Activated CD4-positive, alpha-beta T cell treated with anti-CD3 and anti-CD28 coated beads, Interleukin-2, amount 50 U/mL, for 16 hours (primary cell): ENCODE data around the gene AAK1.
"Not testable (repeated sequence)": the region's sequence is repeated elsewhere in the genome, so short reads cannot be mapped to it uniquely, and the experiment has no call there.

Experiments
- DNase-seq: peaks from one replicate; pipeline ENCODE4 v3.0.0-alpha.2; 2020

AAK1 gene

DNA sequence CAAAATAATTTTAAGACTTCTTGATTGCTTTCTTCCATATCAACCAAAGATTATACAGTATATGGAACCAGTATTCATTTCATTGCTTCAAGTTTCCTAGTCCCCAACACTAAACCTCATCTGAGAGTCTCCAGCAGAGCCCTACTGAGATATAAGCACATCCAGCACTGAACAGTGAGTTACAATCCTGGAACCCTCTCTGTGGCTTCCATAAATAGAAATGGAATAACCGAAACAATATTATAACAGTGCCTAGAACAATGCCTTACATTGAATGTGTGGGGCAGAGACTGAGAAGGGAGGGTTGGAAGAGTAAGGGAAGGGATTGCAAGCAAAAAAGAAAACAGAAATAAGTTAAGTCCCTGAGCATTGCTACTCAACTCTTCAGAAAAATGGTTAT, 18.9 kb downstream of the AAK1 start:
- no peak for DNase-seq

DNA sequence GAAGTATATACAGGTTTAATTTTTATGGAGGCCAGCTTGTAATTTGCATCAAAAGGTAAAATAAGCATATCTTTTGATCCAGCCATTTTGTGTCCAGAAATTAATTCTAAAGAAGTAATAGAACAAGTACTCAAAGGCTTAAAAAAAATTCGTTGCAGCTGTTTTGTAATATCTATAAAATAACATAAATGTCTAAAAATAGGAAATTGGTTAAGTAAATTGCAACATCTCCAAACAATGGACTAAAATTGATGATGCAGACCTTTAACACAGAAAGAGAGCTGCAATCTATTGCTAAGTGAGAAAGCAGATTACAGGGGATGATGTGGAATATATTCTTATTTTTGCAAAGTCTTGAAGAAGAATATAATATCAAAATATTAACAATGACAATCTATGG, 19.4 kb downstream of the AAK1 start:
- no peak for DNase-seq

DNA sequence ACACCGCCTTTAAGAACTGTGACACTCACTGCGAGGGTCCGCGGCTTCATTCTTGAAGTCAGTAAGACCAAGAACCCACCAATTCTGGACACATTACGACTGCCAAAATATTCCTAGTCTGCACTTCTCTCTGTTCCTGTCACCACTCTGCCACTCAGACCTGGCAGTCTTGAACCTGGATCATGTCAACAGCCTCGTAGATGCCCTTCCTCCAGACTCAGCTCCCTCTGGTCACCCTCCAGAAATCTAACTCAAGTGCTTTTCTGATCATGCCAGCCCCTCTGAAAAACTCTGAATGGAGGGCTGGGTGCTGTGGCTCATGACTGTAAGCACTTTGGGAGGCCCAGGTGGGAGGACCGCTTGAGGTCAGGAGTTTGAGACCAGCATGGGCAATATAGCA, 20.3 kb downstream of the AAK1 start:
- no peak for DNase-seq

DNA sequence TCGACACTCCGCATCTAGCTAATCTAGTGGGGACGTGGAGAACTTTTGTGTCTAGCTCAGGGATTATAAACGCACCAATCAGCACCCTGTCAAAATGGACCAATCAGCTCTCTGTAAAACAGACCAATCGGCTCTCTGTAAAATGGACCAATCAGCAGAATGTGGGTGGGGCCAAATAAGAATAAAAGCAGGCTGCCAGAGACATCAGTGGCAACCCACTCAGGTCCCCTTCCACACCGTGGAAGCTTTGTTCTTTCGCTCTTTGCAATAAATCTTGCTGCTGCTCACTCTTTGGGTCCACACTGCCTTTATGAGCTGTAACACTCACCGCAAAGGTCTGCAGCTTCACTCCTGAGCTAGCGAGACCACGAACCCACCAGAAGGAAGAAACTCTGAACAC, 20.7 kb downstream of the AAK1 start:
- not testable (repeated sequence) for DNase-seq

DNA sequence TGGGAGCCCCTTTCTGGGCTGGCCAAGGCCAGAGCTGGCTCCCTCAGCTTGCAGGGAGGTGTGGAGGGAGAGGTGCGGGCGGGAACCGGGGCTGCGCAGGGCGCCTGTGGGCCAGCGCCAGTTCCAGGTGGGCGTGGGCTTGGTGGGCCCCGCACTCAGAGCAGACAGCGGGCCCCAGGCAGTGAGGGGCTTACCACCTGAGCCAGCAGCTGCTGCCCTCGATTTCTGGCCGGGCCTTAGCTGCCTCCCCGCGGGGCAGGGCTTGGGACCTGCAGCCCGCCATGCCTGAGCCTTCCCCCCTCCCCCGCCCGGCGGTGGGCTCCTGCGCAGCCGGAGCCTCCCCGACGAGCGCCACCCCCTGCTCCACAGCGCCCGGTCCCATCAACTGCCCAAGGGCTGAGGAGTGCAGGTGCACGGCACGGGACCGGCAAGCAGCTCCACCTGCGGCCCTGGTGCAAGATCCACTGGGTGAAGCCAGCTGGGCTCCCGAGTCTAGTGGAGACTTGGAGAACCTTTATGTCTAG, 21.5 kb downstream of the AAK1 start:
- not testable (repeated sequence) for DNase-seq

DNA sequence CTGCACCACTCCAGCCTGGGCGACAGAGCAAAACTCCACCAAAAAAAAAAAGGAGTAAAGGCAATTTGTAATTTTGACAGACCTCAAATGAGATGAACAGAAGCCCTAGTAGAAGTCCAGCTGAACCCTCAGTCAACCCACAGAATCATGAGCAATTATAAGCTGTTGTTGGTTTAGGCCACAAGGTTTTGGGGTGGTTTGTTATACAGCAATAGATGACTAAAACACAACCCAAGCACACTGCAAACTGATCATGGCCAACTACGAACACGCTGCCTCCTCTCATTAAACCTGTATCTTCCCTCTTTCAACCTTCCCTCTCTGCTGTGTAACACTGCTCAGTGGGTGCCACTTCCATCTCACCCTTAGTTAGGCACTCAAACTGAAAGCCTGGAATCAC, 22.1 kb downstream of the AAK1 start:
- no peak for DNase-seq

DNA sequence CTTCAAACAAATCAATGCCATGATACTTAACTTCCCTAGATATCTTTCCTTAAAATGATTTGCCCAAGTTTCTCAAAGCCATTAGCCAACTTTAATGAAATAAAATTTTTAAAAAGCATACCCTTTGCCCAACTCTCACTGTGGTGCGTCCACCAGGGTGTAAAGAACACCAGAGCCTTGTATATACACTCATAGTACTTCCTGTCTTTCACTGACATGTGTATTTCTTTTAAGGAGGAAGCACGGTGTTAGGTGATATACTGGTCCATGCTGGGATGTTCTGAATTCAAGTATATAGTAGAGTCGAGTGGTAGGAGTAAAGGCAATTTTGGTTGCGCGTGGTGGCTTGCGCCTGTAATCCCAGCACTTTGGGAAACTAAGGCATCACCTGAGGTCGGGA, 22.7 kb downstream of the AAK1 start:
- no peak for DNase-seq

DNA sequence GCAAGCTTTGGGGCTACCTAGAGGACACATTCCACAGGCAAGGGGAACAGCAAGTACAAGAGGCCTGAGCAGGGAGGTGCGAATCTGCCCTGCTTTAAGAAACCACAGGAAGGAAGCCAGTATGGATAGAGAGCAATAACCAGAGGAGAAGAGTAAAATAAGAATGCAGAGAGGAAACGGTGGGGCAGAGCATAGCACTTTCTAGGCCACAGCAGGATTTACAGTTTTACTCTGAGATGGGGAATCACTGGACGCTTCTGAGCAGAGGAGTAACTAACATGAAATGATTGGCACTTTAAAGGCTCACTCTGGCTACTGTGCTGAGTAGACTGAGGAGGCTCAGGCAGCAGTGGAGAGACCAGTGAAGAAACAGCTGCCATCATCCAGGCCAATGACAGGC, 23.8 kb downstream of the AAK1 start:
- DNase-seq, result peak; percentile 82

DNA sequence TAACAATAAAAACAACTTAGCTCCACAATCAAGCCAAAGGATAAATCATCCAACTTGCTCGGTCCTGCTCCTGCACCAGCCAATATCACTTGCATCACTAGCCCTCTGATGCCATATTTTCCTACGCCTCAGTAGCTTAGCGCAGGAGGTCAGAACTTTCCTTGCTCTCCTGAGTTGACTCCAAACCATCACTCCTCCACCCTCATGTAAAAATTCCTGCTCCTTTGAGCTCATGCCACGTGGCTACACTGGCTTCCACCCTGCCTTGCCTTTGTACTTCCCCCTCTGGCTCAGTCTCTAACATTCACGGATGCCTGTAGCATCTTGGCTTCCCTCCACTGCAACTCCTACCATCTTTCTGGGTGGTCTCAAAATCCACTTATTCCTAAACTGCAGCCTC, 25.2 kb downstream of the AAK1 start:
- DNase-seq, result no peak

DNA sequence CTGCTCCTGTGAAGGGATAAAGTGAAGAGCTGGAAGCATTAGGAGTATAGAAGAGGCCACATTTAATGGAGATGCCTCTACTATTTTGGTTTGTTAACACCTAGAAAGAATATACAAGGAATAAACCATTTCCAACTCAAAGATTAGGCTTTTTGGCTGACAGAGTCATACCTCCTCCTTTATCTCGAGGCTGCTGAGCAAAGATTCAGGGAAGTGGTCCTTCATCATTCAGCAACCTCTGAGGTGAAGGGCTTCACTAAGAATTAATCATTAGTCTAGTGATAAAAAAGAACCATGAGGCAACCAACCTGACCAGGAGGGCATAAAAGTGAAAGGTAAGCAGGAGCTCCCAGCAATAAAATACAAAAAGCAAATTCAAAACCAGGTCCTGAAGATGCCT, 25.8 kb downstream of the AAK1 start:
- DNase-seq, result no peak

DNA sequence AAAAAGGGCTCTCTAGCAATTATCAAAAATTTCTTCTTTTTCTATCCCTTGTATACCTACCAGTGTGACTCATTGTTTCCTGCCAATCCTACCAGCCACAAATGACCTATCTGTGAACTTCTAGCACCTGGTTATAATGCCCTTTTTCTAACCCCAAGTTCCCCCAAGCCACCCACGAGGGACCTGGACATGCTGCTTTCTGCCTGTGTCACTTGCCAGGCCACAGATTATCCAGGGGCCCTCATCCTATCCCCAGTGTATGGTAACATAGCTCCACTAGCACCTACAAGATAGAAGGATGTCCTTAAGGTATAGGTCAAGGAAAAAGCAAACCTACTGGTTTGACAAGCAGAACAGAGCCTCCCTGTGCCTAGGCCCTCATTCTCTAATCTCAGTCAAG, 26.8 kb downstream of the AAK1 start:
- DNase-seq, result peak; percentile 54

DNA sequence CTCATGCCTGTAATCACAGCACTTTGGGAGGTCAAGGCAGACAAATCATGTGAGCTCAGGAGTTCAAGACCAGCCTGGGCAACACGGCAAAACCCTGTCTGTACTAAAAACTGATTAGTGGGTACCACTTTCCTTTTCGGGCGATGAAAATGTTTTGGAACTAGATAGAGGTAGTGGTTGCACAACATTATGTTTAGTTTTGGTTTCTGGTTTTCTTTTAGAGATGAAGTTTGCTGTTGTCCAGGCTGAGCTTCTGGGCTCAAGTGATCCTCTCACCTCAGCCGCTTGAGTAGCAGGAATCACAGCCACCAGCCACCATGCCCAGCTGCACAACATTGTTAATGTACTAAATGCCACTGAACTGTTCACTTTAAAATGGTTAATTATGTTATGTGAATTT, 27.6 kb downstream of the AAK1 start:
- DNase-seq, result no peak

DNA sequence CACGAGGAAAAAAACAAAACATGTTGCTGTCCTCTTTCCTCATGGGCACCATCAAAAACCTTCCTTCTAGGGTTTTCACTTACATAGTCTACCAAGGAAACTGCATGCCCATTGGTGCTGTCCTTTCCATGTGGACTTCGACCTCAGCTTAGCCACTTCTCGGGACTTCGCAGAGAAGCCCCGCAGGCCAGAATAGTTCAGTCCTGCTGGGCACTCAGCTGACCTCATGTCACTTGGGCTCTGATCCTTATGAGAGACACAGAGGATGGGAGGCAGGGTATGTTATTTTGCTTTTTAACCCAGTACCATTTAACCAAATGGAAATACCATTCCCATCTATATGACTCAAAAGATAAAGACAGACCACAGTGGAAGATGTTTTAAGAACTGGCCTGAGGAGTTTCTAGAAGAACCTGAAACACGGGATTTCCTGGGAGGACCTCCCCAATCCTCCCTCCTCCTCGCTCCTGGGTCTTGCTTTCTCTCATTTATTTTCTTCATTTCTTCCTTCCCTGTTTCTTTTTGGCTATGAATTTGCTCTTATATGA, 28.4 kb downstream of the AAK1 start:
- no peak for DNase-seq

DNA sequence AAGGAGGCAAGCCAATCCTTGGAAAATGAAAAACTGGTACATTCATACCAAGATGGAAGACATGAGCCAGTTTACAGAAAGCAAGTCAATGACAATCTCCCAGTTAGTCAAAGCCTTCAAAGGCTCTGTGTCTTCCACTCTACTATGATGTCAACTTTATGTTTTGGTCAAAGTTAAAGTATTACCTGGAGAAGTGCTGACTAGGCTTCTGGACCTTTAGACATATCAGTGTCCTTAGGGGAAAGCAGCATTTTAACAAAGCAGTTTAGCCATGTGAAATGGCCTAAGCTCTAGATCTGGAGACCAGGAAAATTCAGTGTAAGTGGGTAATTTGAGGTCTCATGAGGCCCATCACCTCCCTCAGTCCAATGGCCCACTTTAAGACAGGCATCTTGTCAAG, 30.8 kb downstream of the AAK1 start:
- no peak for DNase-seq

DNA sequence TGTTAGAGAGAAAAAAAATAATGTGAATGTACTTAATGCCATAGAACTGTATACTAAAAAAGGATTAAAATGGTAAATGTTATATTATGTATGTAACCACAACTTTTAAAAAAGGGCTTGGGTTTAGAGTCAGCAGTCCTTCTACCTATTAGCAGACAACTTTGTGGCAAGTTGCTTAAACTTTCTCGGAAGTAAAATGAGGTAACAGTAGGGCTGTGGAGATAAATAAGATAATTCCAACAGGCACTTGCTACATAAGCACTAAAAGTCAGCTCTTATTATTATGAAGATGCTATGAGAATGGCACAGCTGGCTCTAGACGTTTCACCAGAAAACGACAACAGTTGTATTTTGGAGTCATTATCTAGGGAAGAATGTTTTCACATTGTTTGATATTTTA, 31.3 kb downstream of the AAK1 start:
- DNase-seq, result no peak

DNA sequence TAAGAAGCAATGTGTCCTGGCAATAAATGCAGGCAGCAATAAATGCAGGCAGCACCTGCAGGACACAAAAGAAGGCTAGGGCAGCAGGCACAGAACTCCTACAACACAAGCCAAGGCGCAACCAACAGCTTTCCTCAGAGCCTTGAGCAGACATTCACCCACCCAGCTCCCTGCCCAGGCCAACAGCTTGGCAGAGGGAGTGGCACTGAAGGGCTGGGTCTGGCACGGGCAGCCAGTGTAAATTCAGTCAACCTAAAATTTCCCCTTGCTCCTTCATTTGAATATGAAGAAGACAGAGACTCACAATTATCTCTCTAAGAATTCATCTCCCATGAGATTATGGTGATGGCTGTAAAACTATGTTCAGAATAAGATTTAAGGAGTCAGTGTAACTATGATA, 35.4 kb downstream of the AAK1 start:
- no peak for DNase-seq

DNA sequence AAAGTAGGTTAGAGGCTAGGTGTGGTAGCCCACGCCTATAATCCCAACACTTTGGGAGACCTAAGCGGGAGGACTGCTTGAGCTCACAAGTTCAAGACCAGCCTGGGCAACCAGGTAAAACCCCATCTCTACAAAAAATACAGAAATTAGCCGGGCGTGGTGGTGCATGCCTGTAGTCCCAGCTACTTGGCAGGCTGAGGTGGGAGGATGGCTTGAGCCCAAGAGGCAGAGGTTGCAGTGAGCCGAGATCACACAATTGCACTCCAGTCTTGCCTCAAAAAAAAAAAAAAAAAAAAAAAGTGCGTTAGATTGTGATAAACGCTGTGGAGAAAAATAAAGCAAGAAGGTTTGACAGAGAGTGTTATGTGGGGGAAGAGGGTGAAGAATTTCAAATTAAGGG, 36.8 kb downstream of the AAK1 start:
- DNase-seq, result not testable (repeated sequence)

DNA sequence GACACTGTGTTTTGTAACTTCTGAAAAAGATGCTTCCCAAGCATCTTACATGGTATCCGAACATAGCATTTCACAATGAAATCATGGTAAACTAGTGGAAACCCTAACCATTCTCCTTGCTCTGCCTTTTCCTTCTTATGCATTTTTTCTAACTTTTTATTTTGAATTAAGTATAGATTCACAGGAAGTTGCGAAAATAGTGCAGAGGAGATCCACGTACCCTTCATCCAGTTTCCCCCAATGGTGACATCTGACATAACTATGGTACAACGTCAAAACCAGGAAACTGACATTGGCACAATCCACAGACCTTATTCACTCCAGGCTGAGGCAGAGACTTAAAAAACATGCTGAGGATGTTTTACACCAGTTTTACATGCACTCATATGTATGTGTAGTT, 38.3 kb downstream of the AAK1 start:
- no peak for DNase-seq

DNA sequence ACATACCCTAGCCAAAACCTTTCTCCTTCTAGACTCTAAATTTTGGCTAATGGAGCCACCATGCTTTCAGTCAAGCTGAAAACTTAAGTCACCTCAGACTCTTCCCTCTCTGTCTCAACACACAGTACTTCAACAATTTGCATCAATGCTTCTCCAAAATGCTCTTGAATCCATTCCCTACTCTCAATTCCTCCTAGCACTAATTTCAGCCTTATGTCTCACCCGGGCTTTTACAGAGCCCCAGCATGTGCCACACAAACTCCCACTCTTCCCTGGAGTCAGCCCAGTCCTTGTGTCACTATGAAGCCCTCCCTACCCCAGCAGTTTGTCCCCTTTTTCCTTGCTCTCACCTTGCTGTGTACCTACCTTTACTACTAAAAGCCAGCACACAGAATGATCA, 38.7 kb downstream of the AAK1 start:
- no peak for DNase-seq

DNA sequence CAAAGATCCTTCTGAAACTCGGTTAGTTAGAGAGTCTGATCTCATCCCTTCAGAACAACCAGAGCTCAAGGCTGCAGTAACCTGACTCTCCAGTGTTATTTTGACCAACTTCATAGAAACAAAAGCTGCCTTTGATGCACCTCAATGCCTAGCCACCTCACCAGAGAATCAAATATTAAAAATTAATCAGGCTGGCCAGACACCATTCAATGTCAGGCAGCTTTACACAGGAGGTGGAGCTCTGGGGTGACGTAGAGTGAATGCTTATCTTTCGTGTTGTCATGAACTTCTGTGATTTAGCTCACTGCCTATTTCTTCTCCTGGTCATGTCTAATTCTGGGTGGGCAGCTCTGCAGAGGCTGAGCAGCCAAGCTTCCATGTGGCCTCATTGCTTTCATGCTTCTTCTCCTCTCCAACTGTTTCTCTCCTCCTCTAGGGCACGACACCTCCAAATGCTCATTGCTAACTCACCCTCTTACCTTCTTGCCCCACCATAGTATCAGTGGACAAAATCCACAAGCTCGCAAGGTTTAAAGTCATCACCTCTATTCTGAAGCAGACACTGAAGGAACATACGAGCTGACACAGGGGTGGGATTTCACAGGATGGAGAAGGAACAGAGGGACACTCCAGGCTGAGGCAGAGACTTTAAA, 39.4 kb downstream of the AAK1 start:
- DNase-seq, result no peak

DNA sequence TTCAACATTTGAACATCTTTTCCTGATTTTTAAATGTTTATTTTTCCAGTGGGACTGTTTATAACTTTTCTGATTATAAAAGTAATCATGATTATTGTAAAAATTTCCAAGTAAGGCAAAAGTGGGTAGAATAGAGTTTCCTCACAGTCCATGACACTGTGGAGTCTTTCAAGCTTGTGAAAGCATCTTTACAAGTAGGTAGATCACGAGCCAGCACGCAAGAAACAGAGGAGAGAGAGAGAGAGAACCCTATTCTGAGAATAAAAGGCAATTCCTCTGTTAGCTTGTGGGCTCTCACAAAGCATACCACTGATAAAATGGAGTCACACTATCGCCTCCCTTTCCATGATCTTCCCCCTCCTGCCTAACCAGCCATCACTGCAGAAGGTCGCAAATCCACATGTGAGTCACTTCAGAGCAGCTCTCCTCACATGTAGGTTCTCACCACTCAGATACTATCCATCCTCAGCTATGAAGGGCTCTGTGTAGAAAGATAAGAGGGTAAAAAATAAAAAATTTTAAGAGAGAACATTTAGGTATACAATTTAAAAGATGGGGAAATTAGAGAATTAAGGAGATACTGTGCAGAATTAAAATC, 40.3 kb downstream of the AAK1 start:
- no peak for DNase-seq

DNA sequence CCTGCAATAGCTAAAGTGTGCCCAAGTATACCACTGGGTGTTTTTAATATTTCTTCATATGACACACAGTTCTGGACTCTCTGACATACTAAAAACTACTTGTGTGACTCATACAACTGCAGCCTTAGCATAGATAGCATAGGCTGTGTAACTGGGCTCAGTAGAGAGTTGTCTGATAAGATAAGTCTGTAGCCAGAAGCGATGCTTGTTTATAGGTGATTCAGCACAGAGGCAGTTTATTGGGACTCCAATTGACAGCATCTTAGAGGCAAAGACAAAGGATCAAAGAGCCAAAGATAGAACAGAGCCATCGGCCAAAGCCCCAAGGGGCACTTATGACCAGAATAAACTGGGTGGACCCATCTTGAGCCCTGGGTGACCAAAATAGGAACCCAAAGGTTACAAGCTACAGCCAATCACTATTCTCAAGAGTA, 42.3 kb downstream of the AAK1 start:
- DNase-seq, result peak; percentile 72

DNA sequence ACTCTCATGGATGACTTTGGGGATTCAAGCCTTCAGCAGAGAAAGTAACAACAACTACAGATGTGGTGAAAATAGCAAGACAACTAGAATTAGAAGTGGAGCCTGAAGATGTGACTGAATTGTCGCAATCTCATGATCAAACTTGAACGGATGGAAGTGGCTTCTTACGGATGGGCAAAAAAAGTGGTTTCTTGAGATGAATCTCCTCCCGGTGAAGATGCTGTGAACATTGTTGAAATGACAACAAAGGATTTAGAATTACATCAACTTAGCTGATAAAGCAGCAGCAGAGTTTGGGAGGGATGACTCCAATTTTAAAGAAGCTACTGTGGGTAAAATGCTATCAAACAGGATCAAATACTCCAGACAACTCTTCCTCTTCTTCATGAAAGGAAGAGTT, 43.1 kb downstream of the AAK1 start:
- peak; percentile 86 for DNase-seq

DNA sequence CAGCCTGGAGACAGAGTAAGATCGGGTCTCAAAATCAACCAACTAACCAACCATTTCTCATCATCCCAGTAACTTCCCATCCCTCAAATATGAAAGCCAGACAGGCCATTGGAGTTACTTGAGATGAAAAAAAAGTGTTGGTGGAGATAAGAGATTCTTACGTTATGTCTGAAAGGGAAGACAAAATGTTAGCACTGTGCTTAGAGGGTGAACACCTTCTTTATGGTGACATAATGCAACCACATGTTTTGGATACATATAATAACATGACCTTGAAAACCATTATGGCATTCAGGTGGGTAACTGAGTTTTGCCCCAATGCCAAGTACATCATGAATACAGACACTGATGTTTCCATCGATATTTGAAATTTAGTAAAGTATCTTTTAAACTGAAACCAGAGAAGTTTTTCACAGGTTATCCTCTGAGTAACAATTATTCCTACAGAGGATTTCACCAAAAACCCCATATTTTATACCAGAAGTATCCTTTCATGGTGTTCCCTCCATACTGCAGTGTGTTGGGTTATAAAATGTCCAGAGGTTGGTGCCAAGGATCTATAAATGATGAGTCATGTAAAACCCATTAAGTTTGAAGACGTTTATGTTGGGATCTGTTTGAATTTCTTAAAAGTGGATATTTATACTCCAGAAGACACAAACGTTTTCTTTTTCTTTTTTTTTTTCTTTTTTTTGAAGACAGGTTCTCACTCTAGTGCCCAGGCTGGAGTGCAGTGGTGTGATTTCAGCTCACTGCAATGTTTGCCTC, 45.5 kb downstream of the AAK1 start:
- no peak for DNase-seq
